ENCODE measurements around the gene RAB1B.
A peak's percentile ranks its signal among the peaks of the same experiment; 100 is the strongest.
"Not testable (repeated sequence)": the region's sequence is repeated elsewhere in the genome, so short reads cannot be mapped to it uniquely, and the experiment has no call there.

The RAB1B gene

GRCh38 chr11:66267379-66268243 lies 828 bp upstream of the RAB1B start:
- DNase-seq: peak; percentile 87 to 95 (median 91)

DNA sequence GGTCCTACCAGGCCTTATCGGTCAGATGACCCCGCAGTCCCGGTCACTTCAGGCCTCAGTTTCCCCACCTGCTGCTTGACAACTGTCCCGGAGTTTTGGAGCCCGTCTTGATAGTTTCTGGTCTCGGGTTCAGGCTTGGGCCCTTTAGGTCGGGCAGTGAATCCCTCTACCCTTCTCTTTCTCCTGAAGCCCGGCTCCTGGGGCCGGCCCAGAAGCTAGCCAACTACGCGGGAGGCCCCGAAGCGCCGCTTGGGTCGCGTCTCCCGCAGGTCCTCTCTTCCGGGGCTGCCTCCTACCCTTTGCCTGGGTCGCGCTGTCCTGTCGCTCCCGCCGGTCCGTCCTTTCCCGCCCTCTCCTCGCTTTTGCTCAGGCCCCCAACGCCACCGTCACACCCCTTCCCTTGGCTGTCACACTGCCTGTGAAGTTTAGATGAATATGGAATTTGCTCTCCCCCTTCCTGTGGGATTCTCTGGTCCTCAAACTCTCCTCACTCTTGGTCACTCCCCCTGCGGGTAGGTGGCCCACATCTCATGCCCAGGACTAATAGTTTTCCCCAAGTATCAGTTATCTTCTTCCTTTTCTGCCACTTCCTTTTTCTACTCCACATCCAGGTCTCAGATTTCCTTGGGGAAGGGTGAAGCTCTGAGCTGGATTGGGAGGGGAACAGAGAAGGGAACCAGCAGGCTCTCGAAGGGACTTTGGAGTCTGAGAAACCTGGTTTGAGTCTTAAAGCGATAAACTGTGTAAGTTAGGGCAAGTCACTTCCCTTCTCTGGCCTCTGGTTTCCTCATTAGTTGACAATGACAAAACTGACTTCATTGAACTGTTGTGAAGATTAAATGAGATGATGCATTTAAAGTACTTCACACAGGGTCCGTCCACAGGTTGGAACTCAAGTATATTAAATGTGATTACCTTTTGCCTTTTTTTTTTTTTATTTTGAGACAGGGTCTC lies 790 bp downstream of the RAB1B start:
- peak; percentile 42 to 61 (median 54) for DNase-seq

- no peak for DNase-seq
Measured at GRCh38 chr11:66271816-66272215, 3.4 kb downstream of the RAB1B start.

GRCh38 chr11:66272596-66272995 lies 4.2 kb downstream of the RAB1B start:
- DNase-seq: no peak

- no peak for DNase-seq
Measured at GRCh38 chr11:66274219-66274618, 5.8 kb downstream of the RAB1B start.

- no peak for DNase-seq
Measured at GRCh38 chr11:66275396-66275795, 7.0 kb downstream of the RAB1B start.

DNA sequence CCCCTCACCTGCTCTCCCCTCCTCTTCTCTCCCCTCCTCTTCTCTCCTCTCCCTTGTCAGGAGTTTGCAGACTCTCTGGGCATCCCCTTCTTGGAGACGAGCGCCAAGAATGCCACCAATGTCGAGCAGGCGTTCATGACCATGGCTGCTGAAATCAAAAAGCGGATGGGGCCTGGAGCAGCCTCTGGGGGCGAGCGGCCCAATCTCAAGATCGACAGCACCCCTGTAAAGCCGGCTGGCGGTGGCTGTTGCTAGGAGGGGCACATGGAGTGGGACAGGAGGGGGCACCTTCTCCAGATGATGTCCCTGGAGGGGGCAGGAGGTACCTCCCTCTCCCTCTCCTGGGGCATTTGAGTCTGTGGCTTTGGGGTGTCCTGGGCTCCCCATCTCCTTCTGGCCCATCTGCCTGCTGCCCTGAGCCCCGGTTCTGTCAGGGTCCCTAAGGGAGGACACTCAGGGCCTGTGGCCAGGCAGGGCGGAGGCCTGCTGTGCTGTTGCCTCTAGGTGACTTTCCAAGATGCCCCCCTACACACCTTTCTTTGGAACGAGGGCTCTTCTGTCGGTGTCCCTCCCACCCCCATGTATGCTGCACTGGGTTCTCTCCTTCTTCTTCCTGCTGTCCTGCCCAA lies 7.7 kb downstream of the RAB1B start:
- DNase-seq: no peak

DNA sequence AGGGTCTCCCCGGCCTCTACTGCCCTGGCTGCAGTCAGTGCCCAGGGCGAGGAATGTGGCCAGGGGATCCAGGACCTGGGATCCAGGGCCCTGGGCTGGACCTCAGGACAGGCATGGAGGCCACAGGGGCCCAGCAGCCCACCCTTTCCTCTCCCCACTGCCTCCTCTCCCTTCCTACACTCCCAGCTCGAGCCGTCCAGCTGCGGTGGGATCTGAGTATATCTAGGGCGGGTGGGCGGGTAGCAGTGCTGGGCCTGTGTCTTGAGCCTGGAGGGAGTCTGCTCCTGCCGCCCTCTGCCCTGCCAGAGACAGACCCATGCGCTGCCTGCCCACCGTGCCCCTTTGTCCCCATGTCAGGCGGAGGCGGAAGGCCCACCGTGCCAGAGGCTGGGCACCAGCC lies 8.2 kb downstream of the RAB1B start:
- not testable (repeated sequence) for DNase-seq

- not testable (repeated sequence) for DNase-seq
Measured at GRCh38 chr11:66277064-66277463, 8.6 kb downstream of the RAB1B start.

DNA sequence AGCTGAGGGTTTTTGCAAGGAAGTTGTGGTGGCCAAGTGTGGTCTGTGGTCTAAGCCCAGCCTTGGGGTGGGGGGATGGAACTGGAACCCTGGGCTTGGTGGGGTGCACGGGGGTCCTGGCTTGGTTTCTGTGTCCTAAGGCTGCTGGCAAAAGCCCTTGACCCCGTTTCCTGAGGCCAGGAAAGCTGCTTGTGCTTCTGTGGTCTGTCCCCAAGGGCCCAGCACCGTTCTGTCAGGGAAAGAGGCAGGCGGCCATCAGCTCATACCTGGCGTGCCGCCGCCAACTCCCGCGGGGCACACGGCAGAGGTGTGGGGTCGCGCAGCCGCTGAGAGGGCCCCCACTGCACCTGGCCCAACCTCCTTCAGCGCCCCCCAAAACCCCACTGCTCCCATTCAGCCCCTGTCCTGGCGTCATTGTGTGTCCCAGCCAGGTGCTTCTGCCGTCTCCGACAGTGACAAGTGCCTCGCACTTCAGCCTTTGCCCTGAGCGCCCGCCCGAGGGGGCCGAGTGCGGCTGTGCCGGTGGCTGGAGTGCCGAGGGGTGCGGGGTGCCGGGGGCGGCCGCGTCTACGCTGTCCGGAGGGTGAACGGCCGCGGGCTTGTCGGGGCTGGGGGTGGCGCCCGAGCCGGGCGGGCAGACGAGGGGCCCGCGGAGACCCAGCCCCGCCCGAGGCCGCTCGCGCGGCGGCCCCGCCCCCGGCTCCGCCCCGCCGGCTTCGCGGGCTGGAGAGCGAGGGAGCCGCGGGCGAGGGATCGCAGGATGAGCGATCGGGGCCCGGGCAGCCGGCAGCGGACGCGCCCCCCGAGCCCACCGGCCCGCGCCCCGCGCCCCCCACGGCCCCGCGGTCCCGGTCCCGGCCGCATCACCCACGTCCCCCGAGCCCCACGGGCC lies 9.3 kb downstream of the RAB1B start, which contains the start of gene CNIH2:
TSS of gene CNIH2 (plus strand) at position 705 of the 892 bp plus-strand sequence. CDS start 282 bp downstream, outside the sequence.
- DNase-seq: peak in 3 of 4 experiments; percentile 18 to 61 (median 51)

GRCh38 chr11:66278363-66279091 lies 10.1 kb downstream of the RAB1B start:
- no peak for DNase-seq

DNA sequence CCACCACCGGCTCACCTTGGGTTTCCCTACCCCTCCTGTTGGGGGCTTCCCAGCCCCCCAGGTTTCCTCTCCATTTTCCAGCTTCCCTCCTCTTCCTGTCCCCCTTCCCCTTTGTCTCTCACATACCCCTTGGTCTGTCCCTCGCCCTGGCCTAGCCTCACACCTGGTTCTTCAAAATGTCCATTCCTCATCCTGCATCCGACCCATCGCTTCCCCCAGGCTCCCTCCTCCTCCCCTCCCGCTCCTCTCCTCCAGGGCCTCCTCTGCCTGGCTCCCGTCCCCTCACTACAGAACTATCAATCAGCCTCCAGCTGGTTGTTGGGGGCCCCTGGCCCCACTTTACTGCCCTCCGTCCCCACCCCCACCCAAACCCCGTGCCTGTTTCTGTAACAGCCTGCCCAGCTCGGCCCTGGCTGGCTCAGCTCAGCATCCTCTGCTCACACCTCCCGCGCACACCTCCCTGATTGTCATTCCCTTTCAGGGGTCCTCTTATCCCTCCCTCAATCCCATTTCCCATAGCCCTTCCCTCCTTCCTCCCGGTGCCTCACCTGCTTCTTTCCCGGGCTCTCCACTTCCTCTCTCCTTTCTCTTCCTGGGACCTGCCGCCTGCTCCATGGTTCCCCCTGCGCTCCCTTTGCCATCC lies 10.8 kb downstream of the RAB1B start:
- DNase-seq: no peak

DNA sequence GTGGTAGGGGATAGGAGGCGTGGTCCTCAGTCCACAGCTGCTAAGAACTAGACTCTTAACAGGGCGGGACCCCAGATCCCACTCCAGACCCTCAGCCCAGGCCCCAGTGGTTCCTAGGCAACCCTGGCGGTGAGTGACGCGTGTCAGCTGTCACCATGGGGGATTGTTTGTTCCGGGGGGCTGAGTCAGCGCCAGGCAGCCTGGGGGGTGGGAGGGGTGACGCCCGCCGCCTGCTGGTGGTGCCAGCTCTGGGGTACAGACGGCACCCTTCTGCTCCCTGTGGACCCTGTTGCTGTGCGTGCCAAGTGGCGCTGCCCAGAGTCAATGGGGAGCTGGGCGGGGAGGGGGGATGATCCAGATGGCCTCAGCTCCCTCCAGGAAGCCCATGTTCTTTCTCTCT lies 12.0 kb downstream of the RAB1B start:
- no peak for DNase-seq

DNA sequence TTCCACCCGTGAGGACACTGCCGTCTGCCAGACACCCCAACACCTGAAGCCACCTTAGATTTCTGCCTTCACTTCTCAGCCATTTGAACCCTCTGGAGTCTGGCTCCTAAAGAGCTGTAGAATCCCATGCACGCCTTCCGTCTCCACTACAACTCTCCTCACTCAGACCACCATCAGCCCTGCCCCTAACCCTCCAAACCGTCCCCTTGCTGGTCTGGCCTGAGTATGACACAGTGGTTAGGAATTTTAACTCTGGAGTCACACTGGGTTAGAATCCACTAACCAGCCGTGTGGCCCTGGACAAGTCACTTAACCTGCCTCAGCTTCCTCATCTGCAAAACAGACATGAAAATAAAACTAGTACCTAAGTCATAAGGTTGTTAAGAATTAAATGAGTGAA lies 12.6 kb downstream of the RAB1B start:
- no peak for DNase-seq

DNA sequence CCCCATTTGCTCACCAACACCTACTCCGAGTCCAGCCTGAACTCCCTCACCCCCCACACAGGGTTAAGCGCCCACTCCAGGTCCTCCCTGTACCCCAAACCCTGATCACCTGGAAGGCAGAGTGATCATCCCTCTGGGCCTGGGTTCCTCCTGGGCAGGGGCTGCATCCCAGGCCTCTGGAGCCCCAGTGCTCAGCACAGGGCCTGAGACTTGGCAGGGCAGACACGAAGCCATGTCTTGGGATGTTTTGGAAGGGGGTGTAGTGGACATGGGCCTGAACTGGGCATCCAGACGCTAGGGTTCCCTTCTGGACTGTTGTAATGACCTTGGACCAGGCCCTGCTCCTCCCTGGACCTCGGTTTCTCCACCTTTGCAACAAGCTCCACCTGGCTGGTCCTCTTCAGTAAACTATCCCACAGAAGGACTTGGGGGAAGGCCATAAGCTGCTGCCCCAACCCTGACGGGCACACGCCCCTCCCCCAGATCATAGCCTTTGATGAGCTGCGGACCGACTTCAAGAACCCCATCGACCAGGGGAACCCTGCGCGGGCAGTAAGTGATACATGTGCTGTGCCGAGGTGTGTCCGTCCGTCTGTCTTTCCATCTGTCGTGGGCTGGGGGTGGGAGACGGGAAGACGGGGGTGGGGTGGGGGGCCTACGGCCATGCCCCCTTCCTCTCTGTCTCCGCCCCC lies 13.5 kb downstream of the RAB1B start:
- DNase-seq: no peak

GRCh38 chr11:66282468-66283455 lies 14.3 kb downstream of the RAB1B start:
- DNase-seq: peak; percentile 97 to 99 (median 98)

- no peak for DNase-seq
Measured at GRCh38 chr11:66283461-66284105, 15.1 kb downstream of the RAB1B start.

DNA sequence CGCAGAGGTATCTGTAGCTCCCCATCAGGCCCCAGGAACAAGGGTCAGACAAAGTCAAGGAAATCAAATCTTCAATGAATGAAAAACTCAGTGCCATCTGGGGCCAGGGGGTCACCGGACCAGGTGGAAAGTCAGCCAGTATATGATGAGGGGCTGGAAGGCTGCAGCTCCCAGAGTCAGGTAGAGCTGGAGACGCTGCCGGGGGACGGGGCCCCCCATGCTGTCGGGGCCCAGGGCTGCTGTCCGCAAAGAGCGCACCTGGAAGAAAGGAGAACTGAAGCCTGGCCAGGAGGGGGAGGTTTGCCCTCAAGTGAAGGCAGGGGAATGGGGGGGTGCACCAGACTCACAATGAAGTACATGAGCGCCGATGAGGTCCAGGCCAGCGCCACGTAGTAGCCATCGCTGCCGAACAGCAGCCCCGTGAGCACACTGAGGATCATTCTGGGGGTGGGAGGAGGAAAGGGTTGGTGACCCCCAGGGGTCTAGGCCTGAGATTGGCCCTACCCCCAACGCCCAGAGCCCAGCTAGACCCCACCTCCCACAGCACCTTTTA lies 16.2 kb downstream of the RAB1B start:
- DNase-seq: no peak
